Measurements from ENCODE around the gene ALDH4A1.

DNA sequence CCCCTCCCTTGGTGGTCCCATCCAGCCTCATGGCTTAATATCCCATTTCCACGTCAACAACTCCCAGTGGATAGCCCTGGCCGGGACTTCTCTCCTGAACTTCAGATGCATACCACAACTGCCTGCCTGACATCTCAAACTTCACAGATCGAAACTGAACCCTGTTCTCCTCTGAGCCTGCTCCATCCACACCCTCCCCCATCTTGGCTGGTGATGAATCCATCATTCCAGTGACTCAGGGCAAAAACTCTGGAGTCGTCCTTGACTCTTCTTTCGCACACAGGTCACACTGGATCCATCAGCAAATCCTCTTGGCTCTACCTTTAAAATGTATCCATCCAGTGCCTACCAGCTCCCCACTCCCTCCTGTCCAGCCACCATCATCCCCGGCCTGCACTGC is 46.8 kb downstream of the ALDH4A1 start:
- TF ChIP-seq, protein P1, sequence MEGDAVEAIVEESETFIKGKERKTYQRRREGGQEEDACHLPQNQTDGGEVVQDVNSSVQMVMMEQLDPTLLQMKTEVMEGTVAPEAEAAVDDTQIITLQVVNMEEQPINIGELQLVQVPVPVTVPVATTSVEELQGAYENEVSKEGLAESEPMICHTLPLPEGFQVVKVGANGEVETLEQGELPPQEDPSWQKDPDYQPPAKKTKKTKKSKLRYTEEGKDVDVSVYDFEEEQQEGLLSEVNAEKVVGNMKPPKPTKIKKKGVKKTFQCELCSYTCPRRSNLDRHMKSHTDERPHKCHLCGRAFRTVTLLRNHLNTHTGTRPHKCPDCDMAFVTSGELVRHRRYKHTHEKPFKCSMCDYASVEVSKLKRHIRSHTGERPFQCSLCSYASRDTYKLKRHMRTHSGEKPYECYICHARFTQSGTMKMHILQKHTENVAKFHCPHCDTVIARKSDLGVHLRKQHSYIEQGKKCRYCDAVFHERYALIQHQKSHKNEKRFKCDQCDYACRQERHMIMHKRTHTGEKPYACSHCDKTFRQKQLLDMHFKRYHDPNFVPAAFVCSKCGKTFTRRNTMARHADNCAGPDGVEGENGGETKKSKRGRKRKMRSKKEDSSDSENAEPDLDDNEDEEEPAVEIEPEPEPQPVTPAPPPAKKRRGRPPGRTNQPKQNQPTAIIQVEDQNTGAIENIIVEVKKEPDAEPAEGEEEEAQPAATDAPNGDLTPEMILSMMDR (IDR thresholded peaks at IDR 0.05): no peak
- TF ChIP-seq POLR2A (IDR thresholded peaks at IDR 0.05) (no peak), EP300 (IDR thresholded peaks at IDR 0.05) (no peak), POLR2AphosphoS5 (IDR thresholded peaks at IDR 0.05) (no peak)

All from stomach (tissue), 4 donors.